D721Med (cell line): ENCODE data around the gene CAMKV.

Source experiments
- DNase-seq: peaks from one replicate; pipeline ENCODE4 v3.0.0; 2011; ENCODE audit warnings: low spot score; ENCODE audit not compliant: insufficient read length
- FAIRE-seq: peaks from 2 replicates; lab custom pipeline; 2011; peaks lifted over from hg19 to GRCh38; lab: Jason Lieb, UNC
- CTCF ChIP-seq: IDR thresholded peaks from 2 replicates; pipeline ENCODE4 v1.5.1; 2012; ENCODE audit warnings: mild to moderate bottlenecking, control low read depth; ENCODE audit not compliant: insufficient read depth; ENCODE audit errors: missing control alignments

Gene CAMKV

GRCh38 chr3:49889296-49889695, 19.6 kb upstream of the CAMKV start:
- no peak for FAIRE-seq
- no peak for TF ChIP-seq CTCF
- DNase-seq: no peak

GRCh38 chr3:49886922-49887265, 17.2 kb upstream of the CAMKV start:
- DNase-seq: no peak
- no peak for TF ChIP-seq CTCF
- FAIRE-seq: no peak

GRCh38 chr3:49883998-49884397, 14.3 kb upstream of the CAMKV start:
- DNase-seq: no peak
- FAIRE-seq: no peak
- TF ChIP-seq CTCF: no peak

- no peak for FAIRE-seq
- no peak for DNase-seq
- TF ChIP-seq CTCF: no peak
Measured at GRCh38 chr3:49882166-49882565, 12.5 kb upstream of the CAMKV start.

- no peak for TF ChIP-seq CTCF
Measured at GRCh38 chr3:49880581-49881315, 11.0 kb upstream of the CAMKV start.

GRCh38 chr3:49879721-49880120, 10.0 kb upstream of the CAMKV start:
- DNase-seq: no peak
- TF ChIP-seq CTCF: no peak
- FAIRE-seq: no peak

More at GRCh38 chr3:49880581-49881315, 11.0 kb upstream of the CAMKV start:
- no peak for DNase-seq
- no peak for FAIRE-seq

- no peak for FAIRE-seq
- TF ChIP-seq CTCF: no peak
- DNase-seq: no peak
Measured at GRCh38 chr3:49878686-49879085, 9.0 kb upstream of the CAMKV start.
